ENCODE measurements around the gene ATE1. TPM values are rescaled to one million over a fixed set of nuclear protein-coding genes. Genes with fewer than 3 reads are reported as not detected.

Gene ATE1
- total RNA-seq, 1 donor from 2014 or later, result 21.9 TPM

GRCh38 chr10:121753726-121754476 is 173.9 kb downstream of the ATE1 start:
- no peak overlapping the region for H3K4me3 ChIP-seq
- intact Hi-C loops (cut with DNase I), result no loop called here

GRCh38 chr10:121751191-121751760 is 176.6 kb downstream of the ATE1 start:
- H3K27ac ChIP-seq, result no peak overlapping the region
- H3K9me3 ChIP-seq, result no peaks in the 10 kb centered on the region
- H3K4me1 ChIP-seq, result peaks cover 13% of the 10 kb centered on the region
- DNase-seq (ENCODE audit: extremely low spot score in 2 of 2), result no peak
- H3K27me3 ChIP-seq, result no peaks in the 10 kb centered on the region
- TF ChIP-seq POLR2A (IDR thresholded peaks at IDR 0.05), result no peak
- TF ChIP-seq CTCF (IDR thresholded peaks at IDR 0.05), result no peak
- no peak for TF ChIP-seq POLR2AphosphoS5 (IDR thresholded peaks at IDR 0.05; ENCODE audit: insufficient read depth in 1 of 2, low read depth in 1 of 2)
- no peaks in the 10 kb centered on the region for H3K36me3 ChIP-seq
- H3K4me3 ChIP-seq, result no peak overlapping the region
- intact Hi-C loops (cut with DNase I), result no loop called here

More at GRCh38 chr10:121753726-121754476, 173.9 kb downstream of the ATE1 start:
- H3K27ac ChIP-seq, result no peak overlapping the region
- TF ChIP-seq POLR2AphosphoS5 (IDR thresholded peaks at IDR 0.05; ENCODE audit: insufficient read depth in 1 of 2, low read depth in 1 of 2), result peak in 1 of 2 donors; percentile 70
- TF ChIP-seq CTCF (IDR thresholded peaks at IDR 0.05), result no peak
- H3K27me3 ChIP-seq, result no peaks in the 10 kb centered on the region
- H3K9me3 ChIP-seq, result peaks cover 9% of the 10 kb centered on the region
- DNase-seq (ENCODE audit: extremely low spot score in 2 of 2), result no peak
- peaks cover 13% of the 10 kb centered on the region for H3K4me1 ChIP-seq
- H3K36me3 ChIP-seq, result peaks cover 0 to 15% of the 10 kb centered on the region in 2 donors

GRCh38 chr10:121747163-121747775 is 180.6 kb downstream of the ATE1 start:
- Histone ChIP-seq H3K27me3 (no peaks in the 10 kb centered on the region), H3K27ac (no peak overlapping the region), H3K36me3 (no peaks in the 10 kb centered on the region), H3K4me1 (no peaks in the 10 kb centered on the region), H3K9me3 (no peaks in the 10 kb centered on the region), H3K4me3 (no peak overlapping the region)
- no peak for DNase-seq (ENCODE audit: extremely low spot score in 2 of 2)
- intact Hi-C loops (cut with DNase I), result no loop called here
- TF ChIP-seq CTCF (IDR thresholded peaks at IDR 0.05) (no peak), POLR2AphosphoS5 (IDR thresholded peaks at IDR 0.05; ENCODE audit: insufficient read depth in 1 of 2, low read depth in 1 of 2) (no peak), POLR2A (IDR thresholded peaks at IDR 0.05) (no peak)

GRCh38 chr10:121741248-121741792 is 186.5 kb downstream of the ATE1 start:
- no peaks in the 10 kb centered on the region for H3K4me1 ChIP-seq
- H3K27ac ChIP-seq, result no peak overlapping the region
- H3K9me3 ChIP-seq, result no peaks in the 10 kb centered on the region
- TF ChIP-seq POLR2A (IDR thresholded peaks at IDR 0.05) (no peak), CTCF (IDR thresholded peaks at IDR 0.05) (no peak), POLR2AphosphoS5 (IDR thresholded peaks at IDR 0.05; ENCODE audit: insufficient read depth in 1 of 2, low read depth in 1 of 2) (no peak)
- H3K27me3 ChIP-seq, result no peaks in the 10 kb centered on the region
- H3K36me3 ChIP-seq, result peaks cover 0 to 10% of the 10 kb centered on the region in 2 donors
- no peak overlapping the region for H3K4me3 ChIP-seq
- DNase-seq (ENCODE audit: extremely low spot score in 2 of 2), result no peak
- intact Hi-C loops (cut with DNase I), result no loop called here

Measured in vagina (tissue), 2 donors.